Measurements from ENCODE around the gene STAP2.

STAP2 gene

DNA sequence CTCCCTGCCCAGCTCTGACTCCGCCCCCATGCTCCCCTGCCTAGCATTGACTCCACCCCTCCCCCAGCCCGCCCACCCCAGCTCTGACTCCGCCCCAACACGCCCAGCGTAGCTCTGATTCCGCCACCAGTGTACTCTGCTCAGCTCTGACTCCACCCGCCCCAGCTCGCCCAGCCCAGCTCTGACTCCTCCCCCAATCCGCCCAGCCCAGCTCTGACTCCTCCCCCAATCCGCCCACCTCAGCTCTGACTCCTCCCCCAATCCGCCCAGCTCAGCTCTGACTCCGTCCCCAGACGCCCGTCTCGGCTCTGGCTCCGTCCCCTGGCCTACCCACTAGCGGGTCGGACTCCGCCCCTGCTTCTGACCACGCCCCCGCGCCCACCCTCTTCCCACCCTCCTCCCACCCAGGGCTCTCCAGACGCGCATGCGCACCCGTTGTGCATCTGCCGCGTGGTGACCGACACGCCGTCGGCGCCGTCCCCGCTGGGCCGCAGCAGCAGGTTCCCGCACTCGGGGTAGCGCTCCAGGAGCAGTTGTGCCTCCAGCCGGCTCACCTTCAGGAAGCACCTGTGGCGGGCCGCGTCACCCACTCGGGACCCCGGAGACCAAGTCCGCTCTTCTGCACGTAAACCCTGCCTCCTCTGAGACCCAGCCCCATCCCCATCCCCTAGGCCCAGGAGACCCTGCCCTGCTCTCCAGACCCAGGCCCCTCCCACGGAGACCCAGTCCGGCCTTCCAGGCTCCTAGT lies 10.2 kb downstream of the STAP2 start:
- Histone ChIP-seq H3K18ac (ENCODE audit: low read depth in 1 of 2, low read length in 2 of 2) (peak overlapping the region in 1 of 2 experiments; percentile 78), H3K27me3 (ENCODE audit: control insufficient read depth in 1 of 2, insufficient read depth in 1 of 2, low read length in 2 of 2) (peaks cover 8 to 30% of the 10 kb centered on the region in 2 experiments), H3K4me3 (ENCODE audit: insufficient read depth in 1 of 2, low read depth in 1 of 2, low read length in 2 of 2) (peak overlapping the region; percentile 54 to 66), H3K4ac (ENCODE audit: low read depth in 1 of 2, low read length in 2 of 2) (peak overlapping the region in 1 of 2 experiments; percentile 82), H2BK15ac (ENCODE audit: low read depth, poor library complexity, severe bottlenecking) (peak overlapping the region; percentile 73), H4K8ac (ENCODE audit: low read length) (peak overlapping the region; percentile 66), H3K4me2 (ENCODE audit: low read length, poor library complexity, severe bottlenecking) (peak overlapping the region; percentile 72), H2BK12ac (ENCODE audit: low read length in 2 of 2) (peak overlapping the region in 1 of 2 experiments; percentile 3), H3K36me3 (ENCODE audit: control insufficient read depth in 1 of 2, insufficient read depth in 2 of 2, low read depth in 1 of 2, low read length in 2 of 2) (peaks cover 0 to 34% of the 10 kb centered on the region in 2 experiments), H4K91ac (ENCODE audit: low read length) (peak overlapping the region; percentile 15), H2BK120ac (ENCODE audit: low read depth, low read length) (no peak overlapping the region), H3K27ac (ENCODE audit: low read length, poor library complexity, severe bottlenecking) (no peak overlapping the region), H3K79me1 (replicated peaks; ENCODE audit: low read length, poor library complexity, severe bottlenecking) (no peaks in the 10 kb centered on the region), H3K4me1 (ENCODE audit: control insufficient read depth, insufficient read depth, low read depth, low read length) (peaks cover 20% of the 10 kb centered on the region), H2AK5ac (ENCODE audit: low read length, severe bottlenecking) (no peak overlapping the region), H3K14ac (ENCODE audit: low read length in 2 of 2) (no peak overlapping the region), H3K9me3 (ENCODE audit: control insufficient read depth, low read length) (no peaks in the 10 kb centered on the region), H2BK5ac (ENCODE audit: low read depth, low read length, poor library complexity, severe bottlenecking) (no peak overlapping the region), H3K23ac (ENCODE audit: low read length in 2 of 2) (peak overlapping the region in 1 of 2 experiments; percentile 9), H2AFZ (ENCODE audit: low read depth, low read length) (peak overlapping the region; percentile 36), H3K9ac (ENCODE audit: low read length) (no peak overlapping the region)
- 4% methylated on average over 47 of the region's 49 CpGs for WGBS
- DNase-seq = peak; percentile 91

DNA sequence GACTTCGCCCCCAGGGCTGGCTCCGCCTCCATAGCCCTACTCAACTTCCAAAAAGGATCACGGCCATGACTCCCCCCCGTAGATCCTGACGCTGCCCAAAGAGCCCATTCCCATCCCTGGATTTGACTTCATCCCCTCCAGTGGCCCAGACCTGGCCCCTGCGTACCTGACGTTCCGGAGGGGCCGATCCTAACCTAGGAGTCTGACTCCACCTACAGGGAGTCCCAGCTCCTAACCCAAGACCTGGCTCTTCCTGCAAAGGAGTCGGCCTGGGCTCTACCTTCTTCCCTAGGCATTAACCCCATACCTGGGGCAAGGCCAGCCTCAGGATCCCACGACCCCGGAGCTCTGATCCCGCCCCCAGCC lies 10.8 kb downstream of the STAP2 start:
- H3K27me3 ChIP-seq (ENCODE audit: control insufficient read depth in 1 of 2, insufficient read depth in 1 of 2, low read length in 2 of 2) = peaks cover 8 to 30% of the 10 kb centered on the region in 2 experiments
- no peak overlapping the region for H3K18ac ChIP-seq (ENCODE audit: low read depth in 1 of 2, low read length in 2 of 2)
- no peak for DNase-seq
- no peak overlapping the region for H3K4ac ChIP-seq (ENCODE audit: low read depth in 1 of 2, low read length in 2 of 2)
- no peak overlapping the region for H4K91ac ChIP-seq (ENCODE audit: low read length)
- H3K4me3 ChIP-seq (ENCODE audit: insufficient read depth in 1 of 2, low read depth in 1 of 2, low read length in 2 of 2) = no peak overlapping the region
- WGBS = 8% methylated on average over 13 of the region's 13 CpGs
- peak overlapping the region; percentile 19 for H2BK15ac ChIP-seq (ENCODE audit: low read depth, poor library complexity, severe bottlenecking)
- H3K36me3 ChIP-seq (ENCODE audit: control insufficient read depth in 1 of 2, insufficient read depth in 2 of 2, low read depth in 1 of 2, low read length in 2 of 2) = peaks cover 0 to 38% of the 10 kb centered on the region in 2 experiments
- H2BK12ac ChIP-seq (ENCODE audit: low read length in 2 of 2) = peak overlapping the region in 1 of 2 experiments; percentile 42
- H2BK120ac ChIP-seq (ENCODE audit: low read depth, low read length) = no peak overlapping the region
- peak overlapping the region; percentile 67 for H2AK5ac ChIP-seq (ENCODE audit: low read length, severe bottlenecking)
- H3K14ac ChIP-seq (ENCODE audit: low read length in 2 of 2) = peak overlapping the region in 1 of 2 experiments; percentile 66
- no peaks in the 10 kb centered on the region for H3K9me3 ChIP-seq (ENCODE audit: control insufficient read depth, low read length)
- peak overlapping the region; percentile 47 for H4K8ac ChIP-seq (ENCODE audit: low read length)
- H2AFZ ChIP-seq (ENCODE audit: low read depth, low read length) = no peak overlapping the region
- no peak overlapping the region for H3K23ac ChIP-seq (ENCODE audit: low read length in 2 of 2)
- H2BK5ac ChIP-seq (ENCODE audit: low read depth, low read length, poor library complexity, severe bottlenecking) = no peak overlapping the region
- no peak overlapping the region for H3K9ac ChIP-seq (ENCODE audit: low read length)
- H3K4me2 ChIP-seq (ENCODE audit: low read length, poor library complexity, severe bottlenecking) = peak overlapping the region; percentile 68
- no peak overlapping the region for H3K27ac ChIP-seq (ENCODE audit: low read length, poor library complexity, severe bottlenecking)
- H3K79me1 ChIP-seq (replicated peaks; ENCODE audit: low read length, poor library complexity, severe bottlenecking) = no peaks in the 10 kb centered on the region
- peaks cover 20% of the 10 kb centered on the region for H3K4me1 ChIP-seq (ENCODE audit: control insufficient read depth, insufficient read depth, low read depth, low read length)

DNA sequence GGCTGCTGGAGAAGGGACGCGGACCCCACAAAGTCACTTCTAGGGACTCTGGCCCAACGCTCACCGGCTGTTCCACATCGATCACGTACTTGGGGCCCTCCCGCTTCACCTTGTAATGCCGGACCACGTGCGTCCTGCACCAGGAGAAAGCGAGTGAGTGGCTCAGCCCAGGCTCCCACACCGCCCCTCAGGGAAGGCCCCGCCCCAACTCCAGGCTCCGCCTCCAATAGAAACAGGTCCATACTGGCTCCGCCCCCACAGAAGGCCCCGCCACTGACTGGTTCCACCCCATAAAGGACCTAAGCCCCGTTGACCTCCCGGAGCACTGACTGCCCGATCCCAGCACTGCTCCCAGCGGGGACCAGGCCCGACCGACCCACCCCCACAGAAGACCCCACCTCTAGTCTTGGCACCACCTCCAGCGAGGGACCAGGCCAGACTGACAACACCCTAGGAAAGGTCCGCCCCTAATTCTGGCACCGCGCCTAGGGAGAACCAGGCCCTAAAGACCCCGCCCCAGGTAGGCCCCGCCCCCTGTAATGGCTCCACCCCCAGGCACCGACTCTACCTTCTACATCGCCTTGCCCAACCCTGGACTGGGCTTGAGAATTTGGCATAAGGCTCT lies 11.3 kb downstream of the STAP2 start:
- Histone ChIP-seq H3K4me1 (ENCODE audit: control insufficient read depth, insufficient read depth, low read depth, low read length) (peaks cover 20% of the 10 kb centered on the region), H2BK120ac (ENCODE audit: low read depth, low read length) (no peak overlapping the region), H3K9ac (ENCODE audit: low read length) (no peak overlapping the region), H3K79me1 (replicated peaks; ENCODE audit: low read length, poor library complexity, severe bottlenecking) (no peaks in the 10 kb centered on the region), H3K14ac (ENCODE audit: low read length in 2 of 2) (no peak overlapping the region), H2AK5ac (ENCODE audit: low read length, severe bottlenecking) (no peak overlapping the region), H3K27me3 (ENCODE audit: control insufficient read depth in 1 of 2, insufficient read depth in 1 of 2, low read length in 2 of 2) (peaks cover 8 to 30% of the 10 kb centered on the region in 2 experiments), H3K4ac (ENCODE audit: low read depth in 1 of 2, low read length in 2 of 2) (no peak overlapping the region), H3K4me2 (ENCODE audit: low read length, poor library complexity, severe bottlenecking) (peak overlapping the region; percentile 68), H4K91ac (ENCODE audit: low read length) (no peak overlapping the region), H3K18ac (ENCODE audit: low read depth in 1 of 2, low read length in 2 of 2) (no peak overlapping the region), H3K4me3 (ENCODE audit: insufficient read depth in 1 of 2, low read depth in 1 of 2, low read length in 2 of 2) (no peak overlapping the region), H2BK5ac (ENCODE audit: low read depth, low read length, poor library complexity, severe bottlenecking) (no peak overlapping the region), H2BK15ac (ENCODE audit: low read depth, poor library complexity, severe bottlenecking) (no peak overlapping the region), H3K9me3 (ENCODE audit: control insufficient read depth, low read length) (peaks cover 3% of the 10 kb centered on the region), H3K36me3 (ENCODE audit: control insufficient read depth in 1 of 2, insufficient read depth in 2 of 2, low read depth in 1 of 2, low read length in 2 of 2) (peaks cover 0 to 41% of the 10 kb centered on the region in 2 experiments), H3K27ac (ENCODE audit: low read length, poor library complexity, severe bottlenecking) (no peak overlapping the region), H2AFZ (ENCODE audit: low read depth, low read length) (no peak overlapping the region), H4K8ac (ENCODE audit: low read length) (no peak overlapping the region), H3K23ac (ENCODE audit: low read length in 2 of 2) (no peak overlapping the region), H2BK12ac (ENCODE audit: low read length in 2 of 2) (no peak overlapping the region)
- 6% methylated on average over 30 of the region's 30 CpGs for WGBS
- peak; percentile 62 for DNase-seq

DNA sequence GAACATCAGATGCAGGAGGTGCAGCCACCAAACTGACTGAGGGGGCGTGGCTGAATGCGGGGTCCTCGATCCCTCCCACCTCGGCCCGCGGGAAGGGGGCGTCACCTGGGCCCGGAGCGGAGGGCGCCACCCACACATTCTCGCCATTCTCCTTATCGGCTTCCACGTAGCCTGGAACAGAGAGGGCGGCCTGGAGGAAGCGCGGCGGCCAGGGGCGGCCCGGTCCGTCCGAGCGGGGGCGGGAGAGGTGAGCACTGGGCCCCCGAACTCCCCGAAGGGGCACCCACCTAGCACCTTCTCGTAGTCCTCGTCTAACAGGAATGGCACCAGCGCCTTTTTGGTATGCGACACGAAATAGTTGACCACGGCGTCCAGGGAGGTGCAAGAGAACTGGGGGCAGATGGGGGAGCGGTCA lies 11.8 kb downstream of the STAP2 start:
- no peak overlapping the region for H2BK5ac ChIP-seq (ENCODE audit: low read depth, low read length, poor library complexity, severe bottlenecking)
- H3K18ac ChIP-seq (ENCODE audit: low read depth in 1 of 2, low read length in 2 of 2) = no peak overlapping the region
- H2BK12ac ChIP-seq (ENCODE audit: low read length in 2 of 2) = no peak overlapping the region
- peaks cover 20% of the 10 kb centered on the region for H3K4me1 ChIP-seq (ENCODE audit: control insufficient read depth, insufficient read depth, low read depth, low read length)
- H3K79me1 ChIP-seq (replicated peaks; ENCODE audit: low read length, poor library complexity, severe bottlenecking) = no peaks in the 10 kb centered on the region
- H3K9ac ChIP-seq (ENCODE audit: low read length) = no peak overlapping the region
- H2BK120ac ChIP-seq (ENCODE audit: low read depth, low read length) = no peak overlapping the region
- H2AK5ac ChIP-seq (ENCODE audit: low read length, severe bottlenecking) = no peak overlapping the region
- no peak for DNase-seq
- no peak overlapping the region for H3K27ac ChIP-seq (ENCODE audit: low read length, poor library complexity, severe bottlenecking)
- peak overlapping the region; percentile 18 for H3K4me2 ChIP-seq (ENCODE audit: low read length, poor library complexity, severe bottlenecking)
- no peak overlapping the region for H3K4ac ChIP-seq (ENCODE audit: low read depth in 1 of 2, low read length in 2 of 2)
- H3K14ac ChIP-seq (ENCODE audit: low read length in 2 of 2) = no peak overlapping the region
- no peak overlapping the region for H2AFZ ChIP-seq (ENCODE audit: low read depth, low read length)
- H3K36me3 ChIP-seq (ENCODE audit: control insufficient read depth in 1 of 2, insufficient read depth in 2 of 2, low read depth in 1 of 2, low read length in 2 of 2) = peaks cover 0 to 41% of the 10 kb centered on the region in 2 experiments
- no peak overlapping the region for H2BK15ac ChIP-seq (ENCODE audit: low read depth, poor library complexity, severe bottlenecking)
- peaks cover 7% of the 10 kb centered on the region for H3K9me3 ChIP-seq (ENCODE audit: control insufficient read depth, low read length)
- H3K27me3 ChIP-seq (ENCODE audit: control insufficient read depth in 1 of 2, insufficient read depth in 1 of 2, low read length in 2 of 2) = peaks cover 8 to 30% of the 10 kb centered on the region in 2 experiments
- no peak overlapping the region for H4K8ac ChIP-seq (ENCODE audit: low read length)
- WGBS = 6% methylated on average over 31 of the region's 33 CpGs
- no peak overlapping the region for H3K23ac ChIP-seq (ENCODE audit: low read length in 2 of 2)
- H4K91ac ChIP-seq (ENCODE audit: low read length) = no peak overlapping the region
- H3K4me3 ChIP-seq (ENCODE audit: insufficient read depth in 1 of 2, low read depth in 1 of 2, low read length in 2 of 2) = no peak overlapping the region

Data from mesenchymal stem cell (in vitro differentiated cells and primary cell).